Left lung (tissue), 10 donors: Measurements from ENCODE around the gene BANF1. TPM values are rescaled to one million over a fixed set of nuclear protein-coding genes. Genes with fewer than 3 reads are reported as not detected.
"Not testable (repeated sequence)": the region's sequence is repeated elsewhere in the genome, so short reads cannot be mapped to it uniquely, and the experiment has no call there.

Experiments used
- ATAC-seq: fragments of 200-7000 bp; cut with Tn5 transposase; one replicate; pipeline ENCODE4 v1.9.1; 2020; ENCODE audit warnings: moderate library complexity
- DNase-seq, 4 donors: peaks; one replicate each; pipeline ENCODE4 v3.0.0-alpha.2; 2013 to 2020
- H3K27ac ChIP-seq, 2 donors: fragments of 200-600 bp; sonication (generic) in 1 of 2; one replicate each; pipeline versions ENCODE4 v1.5.0 to v1.8.0; 2020 to 2021
- H3K27me3 ChIP-seq, 2 donors: fragments of 200-600 bp; sonication (generic) in 1 of 2; one replicate each; pipeline versions ENCODE4 v1.5.0 to v1.8.0; 2020 to 2021
- H3K36me3 ChIP-seq, 2 donors: fragments of 200-600 bp; sonication (generic) in 1 of 2; one replicate each; pipeline versions ENCODE4 v1.5.0 to v1.8.0; 2020 to 2021
- H3K4me1 ChIP-seq, 2 donors: fragments of 200-600 bp; one replicate each; pipeline ENCODE4 v1.8.0; 2021
- H3K4me3 ChIP-seq, 2 donors: fragments of 200-600 bp; sonication (generic) in 1 of 2; one replicate each; pipeline versions ENCODE4 v1.5.0 to v1.8.0; 2020 to 2021; ENCODE audit warnings: mild to moderate bottlenecking in 1 of 2
- H3K9me3 ChIP-seq, 2 donors: fragments of 200-600 bp; sonication (generic) in 1 of 2; one replicate each; pipeline versions ENCODE4 v1.5.0 to v1.8.0; 2020 to 2021
- intact Hi-C, 2 donors: fragments of 100-400 bp; cut with DNase I; formaldehyde crosslinking; loops; one replicate each; pipeline versions ENCODE4 v1.11.2 to v1.14.2; 2022
- polyA plus RNA-seq, 6 donors: library from polyadenylated mRNA; unstranded; fragments of 120-200 nt; gene quantifications; one replicate each; pipeline ENCODE4 v1.2.1, GENCODE V29; 2013; ENCODE audit not compliant: insufficient read length in 6 of 6
- total RNA-seq, 2 donors: library from RNA; stranded (reverse); fragmentation: NEBNext Ultra II Directional; extraction: Animal tissue kit (Norgen Biotek cat#: 25700); gene quantifications; one replicate each; pipeline ENCODE4 v1.2.1, GENCODE V29; 2021
- TF ChIP-seq, protein P1 (sequence below), 2 donors: fragments of 200-600 bp; sonication (generic) in 1 of 2; IDR thresholded peaks; one replicate each; pipeline versions ENCODE4 v1.5.0 to v1.8.0; 2021; ENCODE audit warnings: antibody characterized with exemption in 2 of 2
- donor health status: DM: no; HTN: yes; CAD: no.
- donor health status: DM: no; HTN: no; CAD: no.

Gene BANF1
- total and polyA plus RNA-seq, 8 donors = 161 to 248 (median 225) TPM

- H3K27me3 ChIP-seq = peaks cover 0 to 16% of the 10 kb centered on the region in 2 donors
- intact Hi-C loops = no loop called here
- H3K27ac ChIP-seq = no peak overlapping the region
- ATAC-seq (peak; percentile 96), DNase-seq (peak; percentile 32 to 96 (median 62))
- H3K4me1 ChIP-seq = peaks cover 6 to 28% of the 10 kb centered on the region in 2 donors
- H3K9me3 ChIP-seq = no peaks in the 10 kb centered on the region
- H3K36me3 ChIP-seq = no peaks in the 10 kb centered on the region
- no peak overlapping the region for H3K4me3 ChIP-seq
- TF ChIP-seq, protein P1, sequence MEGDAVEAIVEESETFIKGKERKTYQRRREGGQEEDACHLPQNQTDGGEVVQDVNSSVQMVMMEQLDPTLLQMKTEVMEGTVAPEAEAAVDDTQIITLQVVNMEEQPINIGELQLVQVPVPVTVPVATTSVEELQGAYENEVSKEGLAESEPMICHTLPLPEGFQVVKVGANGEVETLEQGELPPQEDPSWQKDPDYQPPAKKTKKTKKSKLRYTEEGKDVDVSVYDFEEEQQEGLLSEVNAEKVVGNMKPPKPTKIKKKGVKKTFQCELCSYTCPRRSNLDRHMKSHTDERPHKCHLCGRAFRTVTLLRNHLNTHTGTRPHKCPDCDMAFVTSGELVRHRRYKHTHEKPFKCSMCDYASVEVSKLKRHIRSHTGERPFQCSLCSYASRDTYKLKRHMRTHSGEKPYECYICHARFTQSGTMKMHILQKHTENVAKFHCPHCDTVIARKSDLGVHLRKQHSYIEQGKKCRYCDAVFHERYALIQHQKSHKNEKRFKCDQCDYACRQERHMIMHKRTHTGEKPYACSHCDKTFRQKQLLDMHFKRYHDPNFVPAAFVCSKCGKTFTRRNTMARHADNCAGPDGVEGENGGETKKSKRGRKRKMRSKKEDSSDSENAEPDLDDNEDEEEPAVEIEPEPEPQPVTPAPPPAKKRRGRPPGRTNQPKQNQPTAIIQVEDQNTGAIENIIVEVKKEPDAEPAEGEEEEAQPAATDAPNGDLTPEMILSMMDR (IDR thresholded peaks at IDR 0.05) = peak; percentile 95 to 98
Measured at GRCh38 chr11:66022401-66023185, 20.3 kb downstream of the BANF1 start.

DNA sequence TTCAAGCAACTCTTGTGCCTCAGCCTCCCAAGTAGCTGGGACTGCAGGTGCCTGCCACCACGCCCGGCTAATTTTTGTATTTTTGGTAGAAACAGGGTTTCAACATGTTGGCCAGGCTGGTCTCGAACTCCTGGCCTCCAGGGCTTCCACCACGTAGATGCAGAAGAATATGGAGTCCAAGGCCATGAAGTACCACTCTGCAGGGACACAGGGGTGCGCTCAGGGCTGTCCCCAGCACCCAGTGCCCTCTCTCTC lies 20.8 kb downstream of the BANF1 start:
- H3K27ac ChIP-seq, H3K36me3 ChIP-seq, H3K4me3 ChIP-seq, DNase-seq, H3K9me3 ChIP-seq, ATAC-seq, intact Hi-C loops: not testable (repeated sequence)
- peaks cover 0 to 16% of the 10 kb centered on the region in 2 donors for H3K27me3 ChIP-seq
- peaks cover 6 to 28% of the 10 kb centered on the region in 2 donors for H3K4me1 ChIP-seq

DNA sequence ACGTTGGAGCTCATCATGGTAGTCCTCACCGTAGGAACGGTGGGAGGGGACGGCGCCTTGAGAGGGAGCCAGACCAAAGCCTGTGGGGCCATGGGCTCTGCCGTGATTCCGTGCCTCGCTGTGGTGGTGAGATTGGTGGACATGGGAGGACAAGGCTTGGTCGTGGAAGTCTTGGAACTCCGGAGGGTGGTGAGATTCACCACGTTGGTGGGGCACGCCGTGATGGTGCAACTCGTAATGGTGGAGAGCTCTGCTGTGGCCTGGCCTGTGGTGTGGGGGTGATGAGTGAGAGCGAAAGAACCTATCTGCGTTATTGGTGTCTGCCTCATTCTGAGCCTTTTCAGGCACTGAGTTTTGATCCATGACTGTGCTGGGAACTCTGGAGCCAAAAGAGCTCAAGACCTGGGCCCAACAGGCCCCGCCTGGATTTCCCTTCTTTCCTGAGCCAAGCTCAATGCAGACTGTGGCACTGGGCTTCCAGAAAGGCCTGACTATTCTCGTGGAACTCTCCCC lies 23.8 kb downstream of the BANF1 start, which contains the start of gene CATSPER1:
Gene CATSPER1 (minus strand): TSS at position 463 of the 513 bp plus-strand sequence. CDS start 100 bp downstream, at position 363.
- Histone ChIP-seq H3K27me3 (peaks cover 0 to 16% of the 10 kb centered on the region in 2 donors), H3K9me3 (no peaks in the 10 kb centered on the region), H3K4me1 (peaks cover 6 to 18% of the 10 kb centered on the region in 2 donors), H3K4me3 (no peak within 1 kb of the TSS), H3K36me3 (no peaks in the 10 kb centered on the region), H3K27ac (no peak within 1 kb of the TSS)
- DNase-seq = no peak
- intact Hi-C loops = no loop called here
- no peak for ATAC-seq
- TF ChIP-seq, protein P1 (IDR thresholded peaks at IDR 0.05) = no peak

DNA sequence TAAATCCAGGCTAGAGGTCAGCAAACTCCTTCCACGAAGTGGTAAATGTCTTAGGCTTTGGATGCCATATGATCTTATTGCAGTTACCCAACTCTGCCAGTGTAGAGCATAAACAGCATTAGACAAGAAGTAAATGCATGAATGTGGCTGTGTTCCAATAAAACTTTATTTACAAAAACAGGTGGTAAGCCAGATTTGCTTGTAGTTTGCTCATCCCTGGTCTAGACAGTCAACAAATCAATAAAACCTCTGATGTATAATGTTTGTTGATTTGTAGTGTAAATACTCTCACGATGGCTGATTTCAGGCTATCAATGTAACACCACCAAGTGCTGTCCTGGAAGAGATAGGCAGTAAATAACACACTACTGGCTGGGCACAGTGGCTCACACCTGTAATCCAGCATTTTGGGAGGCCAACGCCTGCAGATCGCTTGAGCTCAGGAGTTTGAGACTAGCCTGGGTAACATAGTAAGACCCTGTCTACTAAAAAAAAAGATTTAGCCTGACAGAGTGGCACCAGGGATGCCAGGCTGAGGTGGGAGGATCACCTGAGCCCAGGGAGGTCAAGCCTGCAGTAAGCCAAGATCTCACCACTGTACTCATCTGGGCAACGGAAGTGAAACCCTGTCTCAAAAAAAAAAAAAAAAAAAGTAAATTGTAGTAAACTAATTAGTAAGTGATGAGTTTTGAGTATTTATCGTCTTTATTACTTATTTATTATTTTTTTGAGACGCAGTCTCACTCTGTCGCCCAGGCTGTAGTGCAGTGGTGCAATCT lies 30.8 kb downstream of the BANF1 start:
- intact Hi-C loops = no loop called here
- DNase-seq = no peak
- TF ChIP-seq, protein P1 (IDR thresholded peaks at IDR 0.05) = no peak
- Histone ChIP-seq H3K4me1 (no peaks in the 10 kb centered on the region), H3K4me3 (no peak overlapping the region), H3K27me3 (peaks cover 0 to 12% of the 10 kb centered on the region in 2 donors), H3K9me3 (no peaks in the 10 kb centered on the region), H3K27ac (no peak overlapping the region), H3K36me3 (no peaks in the 10 kb centered on the region)
- no peak for ATAC-seq

GRCh38 chr11:66035653-66036333 lies 33.5 kb downstream of the BANF1 start:
- TF ChIP-seq, protein P1 (IDR thresholded peaks at IDR 0.05) = no peak
- H3K4me1 ChIP-seq = no peaks in the 10 kb centered on the region
- H3K9me3 ChIP-seq = no peaks in the 10 kb centered on the region
- intact Hi-C loops = no loop called here
- ATAC-seq = no peak
- no peaks in the 10 kb centered on the region for H3K36me3 ChIP-seq
- no peak overlapping the region for H3K27ac ChIP-seq
- peaks cover 0 to 12% of the 10 kb centered on the region in 2 donors for H3K27me3 ChIP-seq
- DNase-seq = no peak
- no peak overlapping the region for H3K4me3 ChIP-seq
